DOHH2 (cell line): ENCODE measurements around the gene ALKBH6.

ENCODE experiments used
- EZH2phosphoT487 ChIP-seq: fragments of 200-600 bp; sonication (generic); IDR thresholded peaks from 2 replicates; pipeline ENCODE4 v1.6.1; 2017; ENCODE audit warnings: borderline replicate concordance, mild to moderate bottlenecking, antibody characterized with exemption, low read length, moderate library complexity, mixed read lengths
- TF ChIP-seq, protein P1 (sequence below): fragments of 200-600 bp; sonication (generic); IDR thresholded peaks from one replicate; pipeline ENCODE4 v1.5.1; 2014; ENCODE audit warnings: antibody characterized with exemption, mild to moderate bottlenecking, low read depth, low read length; ENCODE audit not compliant: poor library complexity, severe bottlenecking

- TF ChIP-seq, protein P1, sequence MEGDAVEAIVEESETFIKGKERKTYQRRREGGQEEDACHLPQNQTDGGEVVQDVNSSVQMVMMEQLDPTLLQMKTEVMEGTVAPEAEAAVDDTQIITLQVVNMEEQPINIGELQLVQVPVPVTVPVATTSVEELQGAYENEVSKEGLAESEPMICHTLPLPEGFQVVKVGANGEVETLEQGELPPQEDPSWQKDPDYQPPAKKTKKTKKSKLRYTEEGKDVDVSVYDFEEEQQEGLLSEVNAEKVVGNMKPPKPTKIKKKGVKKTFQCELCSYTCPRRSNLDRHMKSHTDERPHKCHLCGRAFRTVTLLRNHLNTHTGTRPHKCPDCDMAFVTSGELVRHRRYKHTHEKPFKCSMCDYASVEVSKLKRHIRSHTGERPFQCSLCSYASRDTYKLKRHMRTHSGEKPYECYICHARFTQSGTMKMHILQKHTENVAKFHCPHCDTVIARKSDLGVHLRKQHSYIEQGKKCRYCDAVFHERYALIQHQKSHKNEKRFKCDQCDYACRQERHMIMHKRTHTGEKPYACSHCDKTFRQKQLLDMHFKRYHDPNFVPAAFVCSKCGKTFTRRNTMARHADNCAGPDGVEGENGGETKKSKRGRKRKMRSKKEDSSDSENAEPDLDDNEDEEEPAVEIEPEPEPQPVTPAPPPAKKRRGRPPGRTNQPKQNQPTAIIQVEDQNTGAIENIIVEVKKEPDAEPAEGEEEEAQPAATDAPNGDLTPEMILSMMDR: no peak
- TF ChIP-seq EZH2phosphoT487: no peak
Measured at GRCh38 chr19:35983177-35983576, 30.8 kb downstream of the ALKBH6 start.
